HCT116 (cell line): Measurements from ENCODE around the gene ITSN1.

ENCODE experiments used
- POLR2A ChIP-seq: IDR thresholded peaks from 2 replicates; pipeline ENCODE4 v1.7.0; 2011; ENCODE audit warnings: borderline replicate concordance; ENCODE audit not compliant: insufficient read depth, insufficient read length; ENCODE audit errors: extremely low read depth
- RAD21 ChIP-seq: IDR thresholded peaks from 2 replicates; pipeline ENCODE4 v1.6.1; 2012; ENCODE audit warnings: low read depth, mild to moderate bottlenecking
- SIN3A ChIP-seq: IDR thresholded peaks from 2 replicates; pipeline ENCODE4 v1.6.1; 2012; ENCODE audit warnings: low read depth
- ZNF274 ChIP-seq: fragments of 200-500 bp; sonication (Bioruptor generic); IDR thresholded peaks from 2 replicates; pipeline ENCODE4 v1.6.1; 2014; ENCODE audit warnings: mild to moderate bottlenecking, low read depth, low read length, inconsistent platforms
- TF ChIP-seq, protein P1 (sequence below), 3 experiments: fragments of 200-600 bp in 1 of 3; sonication (generic) in 1 of 3; IDR thresholded peaks in 2 of 3; conservative IDR thresholded peaks in 1 of 3; 2 replicates each; pipeline ENCODE4 v1.5.1; 2012 to 2017; ENCODE audit warnings: low read depth in 2 of 3, low read length in 2 of 3, antibody characterized with exemption in 1 of 3, borderline replicate concordance in 1 of 3, control low read depth in 1 of 3, mild to moderate bottlenecking in 1 of 3, mixed read lengths in 1 of 3, mixed run types in 1 of 3, moderate library complexity in 1 of 3; ENCODE audit not compliant: insufficient read depth in 1 of 3
- TF ChIP-seq, protein P2 (sequence below): IDR thresholded peaks from 2 replicates; pipeline ENCODE4 v1.6.1; 2012

DNA sequence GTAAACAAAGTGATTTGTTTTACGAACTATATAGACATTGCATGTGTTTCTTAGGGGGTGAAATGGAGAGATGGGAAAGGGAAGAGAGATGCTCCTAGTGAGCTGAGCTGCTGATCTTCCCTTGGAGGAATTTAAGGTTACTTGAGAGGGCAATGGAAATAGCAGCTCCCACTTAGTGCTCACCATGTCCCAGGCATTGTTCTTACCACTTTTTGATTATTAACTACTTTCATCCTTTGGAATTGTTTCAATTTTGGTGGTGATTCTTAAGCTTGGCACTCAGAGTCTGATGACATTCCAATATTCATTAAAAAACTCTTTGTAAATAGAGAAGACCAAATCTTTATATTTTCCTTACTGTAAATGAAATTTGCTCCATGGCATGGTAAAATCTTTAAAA lies 124.9 kb downstream of the ITSN1 start:
- TF ChIP-seq, protein P1, sequence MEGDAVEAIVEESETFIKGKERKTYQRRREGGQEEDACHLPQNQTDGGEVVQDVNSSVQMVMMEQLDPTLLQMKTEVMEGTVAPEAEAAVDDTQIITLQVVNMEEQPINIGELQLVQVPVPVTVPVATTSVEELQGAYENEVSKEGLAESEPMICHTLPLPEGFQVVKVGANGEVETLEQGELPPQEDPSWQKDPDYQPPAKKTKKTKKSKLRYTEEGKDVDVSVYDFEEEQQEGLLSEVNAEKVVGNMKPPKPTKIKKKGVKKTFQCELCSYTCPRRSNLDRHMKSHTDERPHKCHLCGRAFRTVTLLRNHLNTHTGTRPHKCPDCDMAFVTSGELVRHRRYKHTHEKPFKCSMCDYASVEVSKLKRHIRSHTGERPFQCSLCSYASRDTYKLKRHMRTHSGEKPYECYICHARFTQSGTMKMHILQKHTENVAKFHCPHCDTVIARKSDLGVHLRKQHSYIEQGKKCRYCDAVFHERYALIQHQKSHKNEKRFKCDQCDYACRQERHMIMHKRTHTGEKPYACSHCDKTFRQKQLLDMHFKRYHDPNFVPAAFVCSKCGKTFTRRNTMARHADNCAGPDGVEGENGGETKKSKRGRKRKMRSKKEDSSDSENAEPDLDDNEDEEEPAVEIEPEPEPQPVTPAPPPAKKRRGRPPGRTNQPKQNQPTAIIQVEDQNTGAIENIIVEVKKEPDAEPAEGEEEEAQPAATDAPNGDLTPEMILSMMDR (IDR thresholded peaks at IDR 0.05 in 2 of 3, conservative IDR thresholded peaks at IDR 0.05 in 1 of 3; ENCODE audit: borderline replicate concordance in 1 of 3, insufficient read depth in 1 of 3, low read depth in 2 of 3, low read length in 2 of 3), result no peak
- no peak for TF ChIP-seq SIN3A
- no peak for TF ChIP-seq ZNF274
- TF ChIP-seq, protein P2, sequence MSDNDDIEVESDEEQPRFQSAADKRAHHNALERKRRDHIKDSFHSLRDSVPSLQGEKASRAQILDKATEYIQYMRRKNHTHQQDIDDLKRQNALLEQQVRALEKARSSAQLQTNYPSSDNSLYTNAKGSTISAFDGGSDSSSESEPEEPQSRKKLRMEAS, result no peak
- TF ChIP-seq POLR2A, result no peak
- no peak for TF ChIP-seq RAD21
